OCI-LY7 (cell line): ENCODE results near the gene TNS1. TPM values are rescaled to one million over a fixed set of nuclear protein-coding genes. Genes with fewer than 3 reads are reported as not detected.

Source experiments
- BruUV-seq: library from RNA; stranded (reverse); fragments of 400-500 nt; replicated peaks from 2 replicates; lab custom pipeline; 2021; lab: Mats Ljungman, UMichigan
- CTCF ChIA-PET: fragments of 300-600 bp; sonication (Branson Sonifier 250); formaldehyde crosslinking; loops from one replicate; lab custom pipeline; 2022; ENCODE audit warnings: antibody characterized with exemption; ENCODE audit not compliant: unreplicated experiment; lab: Charles Lee
- POLR2A ChIA-PET: fragments of 300-600 bp; sonication (Branson Sonifier 250); formaldehyde crosslinking; loops from one replicate; lab custom pipeline; 2022; ENCODE audit warnings: antibody characterized with exemption; lab: Charles Lee
- DNase-seq: peaks from one replicate; pipeline ENCODE4 v3.0.0-alpha.2; 2015; ENCODE audit warnings: low spot score
- H2AFZ ChIP-seq: fragments of 200-600 bp; sonication (generic), shearing (Covaris generic); 2 replicates; pipeline ENCODE4 v1.6.1; 2014; ENCODE audit warnings: mild to moderate bottlenecking, antibody characterized with exemption, low read length, moderate library complexity
- H3K27ac ChIP-seq: fragments of 200-600 bp; sonication (generic); 2 replicates; pipeline ENCODE4 v1.5.1; 2014; ENCODE audit warnings: mixed run types, low read depth, mild to moderate bottlenecking, moderate library complexity, low read length, inconsistent platforms; ENCODE audit not compliant: poor library complexity, severe bottlenecking
- H3K36me3 ChIP-seq: fragments of 200-600 bp; sonication (generic); 2 replicates; pipeline ENCODE4 v1.6.1; 2014; ENCODE audit warnings: mild to moderate bottlenecking, antibody characterized with exemption, low read length, moderate library complexity, mixed read lengths; ENCODE audit not compliant: insufficient read depth
- H3K4me1 ChIP-seq: fragments of 200-600 bp; sonication (generic); 2 replicates; pipeline ENCODE4 v1.5.1; 2014; ENCODE audit warnings: mild to moderate bottlenecking, low read length; ENCODE audit not compliant: insufficient read depth, poor library complexity, severe bottlenecking
- H3K4me2 ChIP-seq: fragments of 200-600 bp; sonication (generic); 2 replicates; pipeline ENCODE4 v1.6.1; 2014; ENCODE audit warnings: mild to moderate bottlenecking, low read length
- H3K4me3 ChIP-seq: fragments of 200-600 bp; sonication (generic); 2 replicates; pipeline ENCODE4 v1.5.1; 2014; ENCODE audit warnings: mild to moderate bottlenecking, low read depth, low read length; ENCODE audit not compliant: poor library complexity, severe bottlenecking
- H3K79me2 ChIP-seq: fragments of 200-600 bp; sonication (generic); 2 replicates; pipeline ENCODE4 v1.6.1; 2016; ENCODE audit warnings: low read depth, mild to moderate bottlenecking, low read length, moderate library complexity, mixed read lengths; ENCODE audit not compliant: insufficient read depth
- H3K9me2 ChIP-seq: fragments of 200-600 bp; sonication (generic); 2 replicates; pipeline ENCODE4 v1.6.1; 2016; ENCODE audit warnings: mild to moderate bottlenecking, low read length, mixed read lengths; ENCODE audit not compliant: insufficient read depth
- H3K9me3 ChIP-seq: fragments of 200-600 bp; sonication (generic); 2 replicates; pipeline ENCODE4 v1.6.1; 2014; ENCODE audit warnings: mild to moderate bottlenecking, mixed run types, low read length, mixed read lengths
- H4K20me1 ChIP-seq: fragments of 200-600 bp; sonication (generic); 2 replicates; pipeline ENCODE4 v1.6.1; 2014; ENCODE audit warnings: mild to moderate bottlenecking, antibody characterized with exemption, low read length, moderate library complexity, mixed read lengths; ENCODE audit not compliant: insufficient read depth
- EZH2phosphoT487 ChIP-seq: fragments of 200-600 bp; sonication (generic); IDR thresholded peaks from 2 replicates; pipeline ENCODE4 v1.6.1; 2018; ENCODE audit warnings: low read depth, borderline replicate concordance, mild to moderate bottlenecking, mixed run types, antibody characterized with exemption, low read length, moderate library complexity, mixed read lengths
- intact Hi-C: fragments of 100-400 bp; cut with micrococcal nuclease; formaldehyde crosslinking; loops from one replicate; pipeline ENCODE4 v1.10.0; 2022; ENCODE audit not compliant: unreplicated experiment
- total RNA-seq, 2 experiments: library from RNA; depleted of rRNA in 1 of 2; stranded (reverse); fragments of >200 nt in 1 of 2; shearing (Covaris generic) in 1 of 2; gene quantifications; 2 replicates each; pipeline ENCODE4 v1.2.3, GENCODE V29; 2014 to 2022
- TF ChIP-seq, protein P1 (sequence below): fragments of 200-600 bp; sonication (generic); conservative IDR thresholded peaks from 2 replicates; pipeline ENCODE4 v1.5.1; 2014; ENCODE audit warnings: mild to moderate bottlenecking, antibody characterized with exemption, low read length, moderate library complexity, mixed read lengths

The TNS1 gene
- total RNA-seq, 2 experiments from 2014 or later = not detected

GRCh38 chr2:218028189-218028495 lies 25.3 kb upstream of the TNS1 start:
- no TSS peak for BruUV-seq
- ChIA-PET CTCF (no interaction called here), POLR2A (no interaction called here)
- no peak overlapping the region for H3K4me3 ChIP-seq
- H3K36me3 ChIP-seq = no peaks in the 10 kb centered on the region
- DNase-seq = no peak
- H3K9me3 ChIP-seq = no peaks in the 10 kb centered on the region
- TF ChIP-seq, protein P1, sequence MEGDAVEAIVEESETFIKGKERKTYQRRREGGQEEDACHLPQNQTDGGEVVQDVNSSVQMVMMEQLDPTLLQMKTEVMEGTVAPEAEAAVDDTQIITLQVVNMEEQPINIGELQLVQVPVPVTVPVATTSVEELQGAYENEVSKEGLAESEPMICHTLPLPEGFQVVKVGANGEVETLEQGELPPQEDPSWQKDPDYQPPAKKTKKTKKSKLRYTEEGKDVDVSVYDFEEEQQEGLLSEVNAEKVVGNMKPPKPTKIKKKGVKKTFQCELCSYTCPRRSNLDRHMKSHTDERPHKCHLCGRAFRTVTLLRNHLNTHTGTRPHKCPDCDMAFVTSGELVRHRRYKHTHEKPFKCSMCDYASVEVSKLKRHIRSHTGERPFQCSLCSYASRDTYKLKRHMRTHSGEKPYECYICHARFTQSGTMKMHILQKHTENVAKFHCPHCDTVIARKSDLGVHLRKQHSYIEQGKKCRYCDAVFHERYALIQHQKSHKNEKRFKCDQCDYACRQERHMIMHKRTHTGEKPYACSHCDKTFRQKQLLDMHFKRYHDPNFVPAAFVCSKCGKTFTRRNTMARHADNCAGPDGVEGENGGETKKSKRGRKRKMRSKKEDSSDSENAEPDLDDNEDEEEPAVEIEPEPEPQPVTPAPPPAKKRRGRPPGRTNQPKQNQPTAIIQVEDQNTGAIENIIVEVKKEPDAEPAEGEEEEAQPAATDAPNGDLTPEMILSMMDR = no peak
- no peak for TF ChIP-seq EZH2phosphoT487
- intact Hi-C loops = no loop called here
- no peak overlapping the region for H2AFZ ChIP-seq
- H3K79me2 ChIP-seq = no peaks in the 10 kb centered on the region
- no peaks in the 10 kb centered on the region for H3K4me1 ChIP-seq
- no peak overlapping the region for H3K27ac ChIP-seq
- no peaks in the 10 kb centered on the region for H4K20me1 ChIP-seq
- H3K4me2 ChIP-seq = no peak overlapping the region
- H3K9me2 ChIP-seq = no peaks in the 10 kb centered on the region

GRCh38 chr2:218027426-218028188 lies 24.8 kb upstream of the TNS1 start:
- no TSS peak for BruUV-seq
- ChIA-PET CTCF (no interaction called here), POLR2A (no interaction called here)
- intact Hi-C loops = no loop called here
- H3K27ac ChIP-seq = no peak overlapping the region
- H3K4me2 ChIP-seq = no peak overlapping the region
- no peak for DNase-seq
- H3K9me2 ChIP-seq = no peaks in the 10 kb centered on the region
- no peaks in the 10 kb centered on the region for H3K4me1 ChIP-seq
- no peaks in the 10 kb centered on the region for H3K79me2 ChIP-seq
- H3K9me3 ChIP-seq = no peaks in the 10 kb centered on the region
- H3K36me3 ChIP-seq = no peaks in the 10 kb centered on the region
- no peaks in the 10 kb centered on the region for H4K20me1 ChIP-seq
- TF ChIP-seq, protein P1 = no peak
- TF ChIP-seq EZH2phosphoT487 = no peak
- no peak overlapping the region for H3K4me3 ChIP-seq
- no peak overlapping the region for H2AFZ ChIP-seq

DNA sequence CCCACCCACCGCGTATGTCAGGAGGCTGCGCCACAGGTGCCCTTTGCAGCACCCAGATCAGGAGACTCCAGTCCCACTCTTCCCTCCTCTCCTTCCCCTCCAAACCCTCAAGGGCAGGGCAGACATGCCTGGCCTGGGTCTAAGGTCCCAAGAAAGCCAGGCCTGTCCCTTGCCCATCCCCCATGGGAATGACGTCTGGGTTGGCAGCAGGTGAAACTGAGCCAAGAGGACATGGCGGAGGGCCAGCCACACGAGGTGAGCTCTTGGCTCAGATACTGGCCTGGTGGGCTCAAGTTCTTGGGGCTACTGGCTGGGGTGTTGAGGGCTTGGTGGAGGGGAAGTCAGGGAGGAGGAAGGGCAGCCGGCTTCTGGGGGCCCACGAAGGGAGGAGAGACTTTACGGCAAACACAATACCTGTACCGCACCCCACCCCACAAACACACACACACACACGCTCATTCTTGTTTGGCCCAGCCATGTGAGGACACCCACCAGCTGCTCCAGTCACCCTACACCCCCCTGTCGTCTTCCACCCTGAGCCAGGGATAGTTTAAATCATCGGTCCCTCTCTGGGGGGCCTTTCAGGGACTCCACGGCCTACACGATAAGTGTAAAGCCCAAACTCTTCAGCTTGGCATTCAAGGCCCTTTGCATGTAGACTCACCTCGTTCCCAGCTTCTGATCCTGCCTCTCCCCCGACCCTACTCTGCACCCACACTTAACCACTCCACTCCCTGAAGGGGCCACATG lies 24.1 kb upstream of the TNS1 start:
- Histone ChIP-seq H3K4me2 (no peak overlapping the region), H3K79me2 (no peaks in the 10 kb centered on the region), H3K27ac (no peak overlapping the region), H3K4me1 (no peaks in the 10 kb centered on the region), H3K9me3 (no peaks in the 10 kb centered on the region), H3K9me2 (no peaks in the 10 kb centered on the region), H4K20me1 (no peaks in the 10 kb centered on the region), H3K4me3 (no peak overlapping the region), H3K36me3 (no peaks in the 10 kb centered on the region), H2AFZ (no peak overlapping the region)
- intact Hi-C loops = no loop called here
- no TSS peak for BruUV-seq
- POLR2A ChIA-PET = no interaction called here
- no peak for TF ChIP-seq EZH2phosphoT487
- TF ChIP-seq, protein P1 = no peak
- no peak for DNase-seq
- CTCF ChIA-PET = no interaction called here
